Left lung (tissue), 10 donors: ENCODE results near the gene ENGASE. TPM values are rescaled to one million over a fixed set of nuclear protein-coding genes. Genes with fewer than 3 reads are reported as not detected.
A peak's percentile ranks its signal among the peaks of the same experiment; 100 is the strongest.

Source experiments
- ATAC-seq: fragments of 200-7000 bp; cut with Tn5 transposase; one replicate; pipeline ENCODE4 v1.9.1; 2020; ENCODE audit warnings: moderate library complexity
- DNase-seq, 4 donors: peaks; one replicate each; pipeline ENCODE4 v3.0.0-alpha.2; 2013 to 2020
- H3K27ac ChIP-seq, 2 donors: fragments of 200-600 bp; sonication (generic) in 1 of 2; one replicate each; pipeline versions ENCODE4 v1.5.0 to v1.8.0; 2020 to 2021
- H3K27me3 ChIP-seq, 2 donors: fragments of 200-600 bp; sonication (generic) in 1 of 2; one replicate each; pipeline versions ENCODE4 v1.5.0 to v1.8.0; 2020 to 2021
- H3K36me3 ChIP-seq, 2 donors: fragments of 200-600 bp; sonication (generic) in 1 of 2; one replicate each; pipeline versions ENCODE4 v1.5.0 to v1.8.0; 2020 to 2021
- H3K4me1 ChIP-seq, 2 donors: fragments of 200-600 bp; one replicate each; pipeline ENCODE4 v1.8.0; 2021
- H3K4me3 ChIP-seq, 2 donors: fragments of 200-600 bp; sonication (generic) in 1 of 2; one replicate each; pipeline versions ENCODE4 v1.5.0 to v1.8.0; 2020 to 2021; ENCODE audit warnings: mild to moderate bottlenecking in 1 of 2
- H3K9me3 ChIP-seq, 2 donors: fragments of 200-600 bp; sonication (generic) in 1 of 2; one replicate each; pipeline versions ENCODE4 v1.5.0 to v1.8.0; 2020 to 2021
- CTCF ChIP-seq, 2 donors: fragments of 200-600 bp; sonication (generic) in 1 of 2; IDR thresholded peaks; one replicate each; pipeline versions ENCODE4 v1.5.0 to v1.8.0; 2021; ENCODE audit warnings: antibody characterized with exemption in 2 of 2
- intact Hi-C, 2 donors: fragments of 100-400 bp; cut with DNase I; formaldehyde crosslinking; loops; one replicate each; pipeline versions ENCODE4 v1.11.2 to v1.14.2; 2022
- polyA plus RNA-seq, 6 donors: library from polyadenylated mRNA; unstranded; fragments of 120-200 nt; gene quantifications; one replicate each; pipeline ENCODE4 v1.2.1, GENCODE V29; 2013; ENCODE audit not compliant: insufficient read length in 6 of 6
- total RNA-seq, 2 donors: library from RNA; stranded (reverse); fragmentation: NEBNext Ultra II Directional; extraction: Animal tissue kit (Norgen Biotek cat#: 25700); gene quantifications; one replicate each; pipeline ENCODE4 v1.2.1, GENCODE V29; 2021
- donor health status: DM: no; HTN: yes; CAD: no.
- donor health status: DM: no; HTN: no; CAD: no.

Gene ENGASE
- total and polyA plus RNA-seq, 8 donors = 25.1 to 50.2 (median 35.2) TPM

DNA sequence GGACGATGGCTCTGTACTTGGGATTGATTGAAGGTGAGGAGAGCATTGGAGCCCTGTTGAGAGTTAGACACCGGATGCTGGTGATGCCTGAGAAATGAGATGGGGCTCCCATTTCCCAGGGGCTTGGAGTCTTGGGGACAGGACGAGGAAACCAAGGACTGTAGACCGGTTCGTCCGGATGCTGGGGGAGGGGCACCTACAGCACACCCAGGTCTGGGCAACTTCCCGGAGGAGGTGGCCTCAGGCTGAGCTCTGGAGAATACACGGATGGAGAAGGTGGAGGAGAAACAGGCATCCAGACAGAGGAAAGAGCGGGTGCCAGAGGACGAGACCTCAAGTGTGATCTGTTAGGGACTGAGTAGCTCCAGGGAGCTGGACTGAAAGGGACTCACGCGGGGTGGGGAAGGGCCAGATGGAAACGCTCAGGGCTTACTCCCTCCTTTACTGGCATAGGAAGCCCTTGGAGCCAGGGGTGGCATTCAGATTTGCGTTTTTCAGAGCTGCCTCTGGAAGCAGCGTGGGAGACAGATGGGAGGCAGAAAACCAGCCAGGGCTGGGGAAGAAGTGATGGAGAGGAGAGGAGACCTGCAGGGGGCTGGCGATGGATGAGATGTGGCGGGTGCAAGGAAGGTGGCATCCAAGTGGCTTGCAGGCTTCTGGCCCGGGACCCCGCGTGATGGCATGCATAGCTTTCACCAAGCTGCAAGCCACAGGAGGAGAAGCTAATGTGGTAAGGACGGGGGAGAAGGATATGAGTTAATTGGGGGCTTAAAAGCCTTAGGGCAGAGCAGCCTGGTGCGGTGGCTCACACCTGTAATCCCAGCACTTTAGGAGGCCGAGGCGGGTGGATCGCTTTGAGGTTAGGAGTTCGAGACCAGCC, 42.4 kb upstream of the ENGASE start:
- intact Hi-C loops = no loop called here
- ATAC-seq = no peak
- peaks cover 12 to 26% of the 10 kb centered on the region in 2 donors for H3K4me1 ChIP-seq
- H3K27me3 ChIP-seq = peaks cover 0 to 33% of the 10 kb centered on the region in 2 donors
- no peak overlapping the region for H3K27ac ChIP-seq
- no peaks in the 10 kb centered on the region for H3K36me3 ChIP-seq
- DNase-seq = no peak
- no peak for TF ChIP-seq CTCF (IDR thresholded peaks at IDR 0.05)
- no peak overlapping the region for H3K4me3 ChIP-seq
- no peaks in the 10 kb centered on the region for H3K9me3 ChIP-seq

GRCh38 chr17:79033046-79033616, 41.5 kb upstream of the ENGASE start:
- Histone ChIP-seq H3K27ac (no peak overlapping the region), H3K27me3 (peaks cover 0 to 24% of the 10 kb centered on the region in 2 donors), H3K9me3 (no peaks in the 10 kb centered on the region), H3K4me1 (peaks cover 6 to 19% of the 10 kb centered on the region in 2 donors), H3K4me3 (no peak overlapping the region), H3K36me3 (no peaks in the 10 kb centered on the region)
- no peak for ATAC-seq
- intact Hi-C loops = no loop called here
- no peak for TF ChIP-seq CTCF (IDR thresholded peaks at IDR 0.05)
- DNase-seq = no peak

GRCh38 chr17:79033741-79034501, 40.7 kb upstream of the ENGASE start:
- no peak for TF ChIP-seq CTCF (IDR thresholded peaks at IDR 0.05)
- DNase-seq (peak in 1 of 4 donors; percentile 71), ATAC-seq (peak; percentile 9)
- peaks cover 0 to 19% of the 10 kb centered on the region in 2 donors for H3K27me3 ChIP-seq
- no peaks in the 10 kb centered on the region for H3K36me3 ChIP-seq
- no peak overlapping the region for H3K4me3 ChIP-seq
- intact Hi-C loops = no loop called here
- no peak overlapping the region for H3K27ac ChIP-seq
- H3K9me3 ChIP-seq = no peaks in the 10 kb centered on the region
- peaks cover 6 to 26% of the 10 kb centered on the region in 2 donors for H3K4me1 ChIP-seq

GRCh38 chr17:79034931-79035485, 39.6 kb upstream of the ENGASE start:
- ATAC-seq (no peak), DNase-seq (no peak)
- H3K4me3 ChIP-seq = no peak overlapping the region
- intact Hi-C loops = no loop called here
- H3K27me3 ChIP-seq = peaks cover 0 to 9% of the 10 kb centered on the region in 2 donors
- no peak for TF ChIP-seq CTCF (IDR thresholded peaks at IDR 0.05)
- peaks cover 6 to 32% of the 10 kb centered on the region in 2 donors for H3K4me1 ChIP-seq
- H3K36me3 ChIP-seq = no peaks in the 10 kb centered on the region
- no peak overlapping the region for H3K27ac ChIP-seq
- H3K9me3 ChIP-seq = no peaks in the 10 kb centered on the region
